ENCODE measurements around the gene UCKL1.

DNA sequence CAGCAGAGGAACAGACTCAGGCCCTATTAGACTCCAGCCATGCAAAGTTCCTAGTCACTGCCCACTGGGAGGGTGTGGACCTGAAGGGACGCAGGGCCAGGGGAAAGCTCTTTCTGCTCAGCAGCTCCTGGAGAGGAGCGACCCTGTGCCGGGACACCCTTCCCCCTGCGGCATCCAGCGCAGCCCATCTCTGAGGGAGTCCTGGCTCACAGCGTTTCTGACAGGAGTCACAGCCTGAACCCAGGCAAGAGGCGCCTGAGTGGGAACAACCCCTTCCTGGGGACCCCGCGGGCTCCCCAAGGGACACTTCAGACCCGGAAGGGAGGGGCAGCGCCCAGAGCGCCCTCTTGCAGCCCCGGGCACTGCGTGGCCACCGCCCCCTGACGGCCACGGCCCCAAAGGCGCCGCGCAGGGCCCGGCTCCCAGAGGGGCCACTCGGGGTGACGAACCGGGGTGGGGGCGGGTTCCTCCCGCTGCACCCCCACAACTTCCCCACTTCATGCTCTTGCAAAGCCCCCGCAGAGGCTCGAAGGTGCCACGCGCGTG lies 862 bp downstream of the UCKL1 start:
- TF ChIP-seq, protein P1, sequence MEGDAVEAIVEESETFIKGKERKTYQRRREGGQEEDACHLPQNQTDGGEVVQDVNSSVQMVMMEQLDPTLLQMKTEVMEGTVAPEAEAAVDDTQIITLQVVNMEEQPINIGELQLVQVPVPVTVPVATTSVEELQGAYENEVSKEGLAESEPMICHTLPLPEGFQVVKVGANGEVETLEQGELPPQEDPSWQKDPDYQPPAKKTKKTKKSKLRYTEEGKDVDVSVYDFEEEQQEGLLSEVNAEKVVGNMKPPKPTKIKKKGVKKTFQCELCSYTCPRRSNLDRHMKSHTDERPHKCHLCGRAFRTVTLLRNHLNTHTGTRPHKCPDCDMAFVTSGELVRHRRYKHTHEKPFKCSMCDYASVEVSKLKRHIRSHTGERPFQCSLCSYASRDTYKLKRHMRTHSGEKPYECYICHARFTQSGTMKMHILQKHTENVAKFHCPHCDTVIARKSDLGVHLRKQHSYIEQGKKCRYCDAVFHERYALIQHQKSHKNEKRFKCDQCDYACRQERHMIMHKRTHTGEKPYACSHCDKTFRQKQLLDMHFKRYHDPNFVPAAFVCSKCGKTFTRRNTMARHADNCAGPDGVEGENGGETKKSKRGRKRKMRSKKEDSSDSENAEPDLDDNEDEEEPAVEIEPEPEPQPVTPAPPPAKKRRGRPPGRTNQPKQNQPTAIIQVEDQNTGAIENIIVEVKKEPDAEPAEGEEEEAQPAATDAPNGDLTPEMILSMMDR (IDR thresholded peaks at IDR 0.05) = peak; percentile 22 to 46 (median 34)
- no peak for TF ChIP-seq POLR2A (IDR thresholded peaks at IDR 0.05)
